Activated CD8-positive, alpha-beta T cell treated with anti-CD3 and anti-CD28 coated beads for 36 hours (primary cell): Measurements from ENCODE around the gene ADAT3. TPM values are rescaled to one million over a fixed set of nuclear protein-coding genes. Genes with fewer than 3 reads are reported as not detected.

ENCODE experiments used
- ATAC-seq: fragments of 200-7000 bp; cut with Tn5 transposase; one replicate; pipeline ENCODE4 v1.10.0; 2021; ENCODE audit warnings: mild to moderate bottlenecking, moderate library complexity
- CTCF ChIA-PET: fragments of 350-600 bp; sonication (Branson Sonifier 250); formaldehyde crosslinking; loops from one replicate; lab custom pipeline; 2021; ENCODE audit warnings: antibody characterized with exemption; lab: Charles Lee
- POLR2A ChIA-PET: fragments of 350-600 bp; sonication (Branson Sonifier 250); formaldehyde crosslinking; loops from one replicate; lab custom pipeline; 2021; ENCODE audit warnings: antibody characterized with exemption; lab: Charles Lee
- DNase-seq: peaks from one replicate; pipeline ENCODE4 v3.0.0-alpha.2; 2020
- H3K27ac Mint-ChIP-seq: one replicate; pipeline ENCODE4 v1.8.0; 2021; ENCODE audit warnings: mild to moderate bottlenecking, mixed read lengths
- H3K27me3 Mint-ChIP-seq: one replicate; pipeline ENCODE4 v1.8.0; 2021; ENCODE audit warnings: mixed read lengths
- H3K36me3 Mint-ChIP-seq: one replicate; pipeline ENCODE4 v1.8.0; 2021; ENCODE audit warnings: low read depth, mixed read lengths
- H3K4me1 Mint-ChIP-seq: one replicate; pipeline ENCODE4 v1.8.0; 2021; ENCODE audit warnings: low read depth, mixed read lengths
- H3K4me3 Mint-ChIP-seq: one replicate; pipeline ENCODE4 v1.8.0; 2021; ENCODE audit warnings: mild to moderate bottlenecking, moderate library complexity, mixed read lengths
- H3K9me3 Mint-ChIP-seq: one replicate; pipeline ENCODE4 v1.8.0; 2021; ENCODE audit warnings: mixed read lengths
- CTCF ChIP-seq: fragments of 200-600 bp; IDR thresholded peaks from one replicate; pipeline ENCODE4 v1.8.0; 2022; ENCODE audit warnings: antibody characterized with exemption, mild to moderate bottlenecking
- intact Hi-C: fragments of 100-400 bp; cut with micrococcal nuclease; formaldehyde crosslinking; loops from one replicate; pipeline ENCODE4 v1.10.0; 2022
- total RNA-seq, 2 experiments: library from RNA; stranded (reverse); gene quantifications; one replicate each; pipeline ENCODE4 v1.2.3, GENCODE V29; 2021

ADAT3 gene
- total RNA-seq, 2 experiments from 2014 or later, result 5.3 to 6.7 TPM

- Mint-ChIP-seq H3K27me3 (no peaks in the 10 kb centered on the region), H3K4me1 (peaks cover 7% of the 10 kb centered on the region), H3K9me3 (no peaks in the 10 kb centered on the region), H3K27ac (no peak overlapping the region), H3K36me3 (peaks cover 3% of the 10 kb centered on the region), H3K4me3 (no peak overlapping the region)
- POLR2A ChIA-PET, result no interaction called here
- ATAC-seq (no peak), DNase-seq (no peak)
- TF ChIP-seq CTCF, result no peak
- intact Hi-C loops, result no loop called here
- CTCF ChIA-PET, result no interaction called here
Measured at GRCh38 chr19:1955171-1956121, 50.2 kb downstream of the ADAT3 start.

- intact Hi-C loops, result no loop called here
- Mint-ChIP-seq H3K4me3 (no peak overlapping the region), H3K4me1 (peaks cover 8% of the 10 kb centered on the region), H3K27me3 (no peaks in the 10 kb centered on the region), H3K27ac (no peak overlapping the region), H3K36me3 (peaks cover 3% of the 10 kb centered on the region), H3K9me3 (no peaks in the 10 kb centered on the region)
- DNase-seq (no peak), ATAC-seq (no peak)
- no peak for TF ChIP-seq CTCF
- POLR2A ChIA-PET, result no interaction called here
- CTCF ChIA-PET, result no interaction called here
Measured at GRCh38 chr19:1956122-1956494, 50.9 kb downstream of the ADAT3 start.

GRCh38 chr19:1956868-1957492 is 51.8 kb downstream of the ADAT3 start:
- Mint-ChIP-seq H3K27ac (no peak overlapping the region), H3K9me3 (no peaks in the 10 kb centered on the region), H3K4me3 (no peak overlapping the region), H3K4me1 (peaks cover 8% of the 10 kb centered on the region), H3K27me3 (no peaks in the 10 kb centered on the region), H3K36me3 (peaks cover 1% of the 10 kb centered on the region)
- DNase-seq (no peak), ATAC-seq (no peak)
- ChIA-PET POLR2A (no interaction called here), CTCF (no interaction called here)
- no peak for TF ChIP-seq CTCF
- intact Hi-C loops, result no loop called here

GRCh38 chr19:1957562-1958248 is 52.5 kb downstream of the ADAT3 start:
- ChIA-PET POLR2A (no interaction called here), CTCF (no interaction called here)
- H3K27ac Mint-ChIP-seq, result no peak overlapping the region
- peaks cover 8% of the 10 kb centered on the region for H3K4me1 Mint-ChIP-seq
- ATAC-seq (no peak), DNase-seq (no peak)
- no peaks in the 10 kb centered on the region for H3K27me3 Mint-ChIP-seq
- intact Hi-C loops, result no loop called here
- no peak overlapping the region for H3K4me3 Mint-ChIP-seq
- H3K36me3 Mint-ChIP-seq, result peaks cover 1% of the 10 kb centered on the region
- no peak for TF ChIP-seq CTCF
- H3K9me3 Mint-ChIP-seq, result no peaks in the 10 kb centered on the region
